K562 (cell line): ENCODE measurements around the gene HOXA13. TPM values are rescaled to one million over a fixed set of nuclear protein-coding genes. Genes with fewer than 3 reads are reported as not detected.

ENCODE experiments used
- ATAC-seq: fragments of 200-7000 bp; cut with Tn5 transposase; 3 replicates; pipeline ENCODE4 v1.9.1; 2020; ENCODE audit warnings: moderate library complexity
- BruUV-seq: library from RNA; stranded (reverse); fragments of 400-500 nt; replicated peaks from 2 replicates; lab custom pipeline; 2021; lab: Mats Ljungman, UMichigan
- CTCF ChIA-PET: fragments of 300-600 bp; formaldehyde crosslinking; extraction: SDS; loops from one replicate; lab custom pipeline; 2021; ENCODE audit warnings: low intra/inter-chr PET ratio; lab: Yijun Ruan, JAX
- POLR2A ChIA-PET: fragments of 300-600, 350-650 bp; sonication (Branson Sonifier 250); formaldehyde crosslinking; extraction: SDS; loops from one replicate; lab custom pipeline; 2021; ENCODE audit warnings: antibody characterized with exemption, inconsistent platforms; lab: Yijun Ruan, JAX
- DNase-seq, 4 experiments: peaks; one replicate each; pipeline versions ENCODE4 v3.0.0 to v3.0.0-alpha.2; 2011 to 2018; ENCODE audit warnings: low spot score in 3 of 4, mixed read lengths in 3 of 4; ENCODE audit errors: extremely low read depth in 1 of 4
- FAIRE-seq: peaks from 2 replicates; lab custom pipeline; 2011; peaks lifted over from hg19 to GRCh38; lab: Jason Lieb, UNC
- H2AFZ ChIP-seq: 2 replicates; pipeline ENCODE4 v1.6.0; 2011; ENCODE audit warnings: low read depth, low read length, control low read depth, inconsistent platforms
- H3K27ac ChIP-seq: fragments of 200-600 bp; 3 replicates; pipeline ENCODE4 v1.8.0; 2011; ENCODE audit warnings: low read depth, mild to moderate bottlenecking, control low read depth, inconsistent platforms, low read length, moderate library complexity, mixed read lengths; ENCODE audit errors: extremely low read depth
- H3K27me3 ChIP-seq, 2 experiments: fragments of 300-600 bp in 1 of 2; 2 replicates in 1 of 2; 3 replicates in 1 of 2; pipeline versions ENCODE4 v1.6.0 to v1.8.0; 2011; ENCODE audit warnings: inconsistent platforms in 2 of 2, low read length in 2 of 2, mild to moderate bottlenecking in 1 of 2, mixed read lengths in 1 of 2, moderate library complexity in 1 of 2; ENCODE audit not compliant: control insufficient read depth in 2 of 2, insufficient read depth in 2 of 2
- H3K36me3 ChIP-seq: fragments of 300-600 bp; 3 replicates; pipeline ENCODE4 v1.8.0; 2011; ENCODE audit warnings: mild to moderate bottlenecking, low read length, inconsistent platforms; ENCODE audit not compliant: control insufficient read depth, insufficient read depth
- H3K4me1 ChIP-seq, 2 experiments: fragments of 200-600 bp in 1 of 2; replicated peaks in 1 of 2; 2 replicates in 1 of 2; 3 replicates in 1 of 2; pipeline versions ENCODE4 v1.5.1 to v1.8.0; 2011; ENCODE audit warnings: inconsistent platforms in 2 of 2, low read length in 2 of 2, mild to moderate bottlenecking in 1 of 2, mixed read lengths in 1 of 2, moderate library complexity in 1 of 2; ENCODE audit not compliant: control insufficient read depth in 2 of 2, insufficient read depth in 2 of 2
- H3K4me2 ChIP-seq: 2 replicates; pipeline ENCODE4 v1.6.1; 2011; ENCODE audit warnings: low read length, control low read depth, inconsistent platforms, mixed read lengths; ENCODE audit not compliant: insufficient read depth
- H3K4me3 ChIP-seq: fragments of 200-600 bp; sonication (generic), shearing (Covaris generic); 2 replicates; pipeline ENCODE4 v1.5.1; 2016; ENCODE audit warnings: control low read depth, inconsistent platforms
- H3K79me2 ChIP-seq: fragments of 200-600 bp; 3 replicates; pipeline ENCODE4 v1.8.0; 2011; ENCODE audit warnings: low read length, inconsistent platforms; ENCODE audit not compliant: control insufficient read depth, insufficient read depth
- H3K9ac ChIP-seq, 2 experiments: 2 replicates each; pipeline versions ENCODE4 v1.6.0 to v1.6.1; 2011; ENCODE audit warnings: low read depth in 2 of 2, low read length in 2 of 2, control low read depth in 1 of 2, inconsistent platforms in 1 of 2, mild to moderate bottlenecking in 1 of 2, mixed read lengths in 1 of 2; ENCODE audit not compliant: insufficient read depth in 1 of 2
- H3K9me1 ChIP-seq: one replicate; pipeline ENCODE4 v1.6.0; 2011; ENCODE audit warnings: inconsistent platforms, mild to moderate bottlenecking, low read length, moderate library complexity; ENCODE audit not compliant: control insufficient read depth, insufficient read depth
- H3K9me3 ChIP-seq: replicated peaks from 2 replicates; pipeline ENCODE4 v1.5.1; 2011; ENCODE audit warnings: low read depth, low read length, inconsistent platforms; ENCODE audit not compliant: control insufficient read depth, insufficient read depth
- H4K20me1 ChIP-seq: replicated peaks from 2 replicates; pipeline ENCODE4 v1.6.1; 2011; ENCODE audit warnings: low read length, inconsistent platforms, mixed read lengths; ENCODE audit not compliant: control insufficient read depth, insufficient read depth
- ARHGAP35 ChIP-seq: fragments of 450-650 bp; IDR thresholded peaks from 2 replicates; pipeline ENCODE4 v1.6.1; 2018; ENCODE audit not compliant: partially characterized antibody
- BACH1 ChIP-seq: fragments of 200-800 bp; sonication (Bioruptor generic); IDR thresholded peaks from 2 replicates; pipeline ENCODE4 v1.6.1; 2016; ENCODE audit warnings: missing genetic modification characterization, missing compliant biosample characterization
- CHD4 ChIP-seq: fragments of 200-600 bp; sonication (generic); IDR thresholded peaks from 3 replicates; pipeline ENCODE4 v1.6.1; 2012; ENCODE audit warnings: low read depth, mild to moderate bottlenecking, mixed read lengths, low read length, inconsistent platforms; ENCODE audit not compliant: insufficient read depth, insufficient replicate concordance, poor library complexity, severe bottlenecking
- CREB5 ChIP-seq: fragments of 250-450 bp; sonication (Bioruptor Pico); IDR thresholded peaks from 2 replicates; pipeline ENCODE4 v1.5.0; 2020; ENCODE audit warnings: mild to moderate bottlenecking
- E2F3 ChIP-seq: fragments of 250-450 bp; sonication (Bioruptor Pico); IDR thresholded peaks from 2 replicates; pipeline ENCODE4 v1.4.0; 2020; ENCODE audit warnings: mild to moderate bottlenecking
- MAFK ChIP-seq: IDR thresholded peaks from 2 replicates; pipeline ENCODE4 v1.6.1; 2011; ENCODE audit warnings: low read length, improper control_type of control experiment
- MEF2D ChIP-seq: conservative IDR thresholded peaks from 2 replicates; pipeline ENCODE4 v1.6.1; 2016; ENCODE audit warnings: low read depth, missing genetic modification characterization, missing compliant biosample characterization
- NCOR1 ChIP-seq: fragments of 450-650 bp; IDR thresholded peaks from 2 replicates; pipeline ENCODE4 v1.6.1; 2016; ENCODE audit warnings: mild to moderate bottlenecking, moderate library complexity
- PHF8 ChIP-seq: fragments of 200-600 bp; sonication (generic); IDR thresholded peaks from 2 replicates; pipeline ENCODE4 v1.6.1; 2012; ENCODE audit warnings: mixed run types, mild to moderate bottlenecking, inconsistent platforms, low read length, moderate library complexity, borderline replicate concordance
- POLR2B ChIP-seq: fragments of 450-650 bp; IDR thresholded peaks from 2 replicates; pipeline ENCODE4 v1.6.1; 2018; ENCODE audit warnings: low read depth; ENCODE audit not compliant: partially characterized antibody
- SNAPC5 ChIP-seq: fragments of 250-450 bp; sonication (Bioruptor Pico); IDR thresholded peaks from 2 replicates; pipeline ENCODE4 v1.8.0; 2021; ENCODE audit warnings: moderate library complexity, mild to moderate bottlenecking, inconsistent platforms
- XRCC4 ChIP-seq: IDR thresholded peaks from one replicate; pipeline ENCODE4 v1.6.1; 2011; ENCODE audit not compliant: insufficient read depth, insufficient read length; ENCODE audit errors: extremely low read depth
- ZKSCAN8 ChIP-seq: fragments of 200-800 bp; sonication (Bioruptor generic); IDR thresholded peaks from 2 replicates; pipeline ENCODE4 v1.6.1; 2016; ENCODE audit warnings: missing genetic modification characterization, missing compliant biosample characterization
- ZNF12 ChIP-seq: sonication (generic); formaldehyde crosslinking; IDR thresholded peaks from 2 replicates; pipeline ENCODE4 v1.4.0; 2020; ENCODE audit warnings: mild to moderate bottlenecking, missing genetic modification reagents
- ZNF507 ChIP-seq: conservative IDR thresholded peaks from 2 replicates; pipeline ENCODE4 v1.6.1; 2017; ENCODE audit warnings: missing genetic modification characterization, missing compliant biosample characterization
- WGBS: fragments of 100-300 bp; shearing (Covaris generic); methylation state at CpG from one replicate; pipeline ENCODE4 v1.1.6; 2016; ENCODE audit warnings: low coverage, mixed read lengths; ENCODE audit not compliant: insufficient coverage; ENCODE audit errors: missing lambda C conversion rate; 5-methylcytosine and 5-hydroxymethylcytosine counted together
- in situ Hi-C: fragments of 300-500 bp; cut with MboI; formaldehyde crosslinking; loops from 4 replicates; pipeline ENCODE4 v1.15.0; 2018; ENCODE audit warnings: inconsistent platforms, mixed read lengths
- intact Hi-C: fragments of 100-400 bp; cut with micrococcal nuclease; formaldehyde crosslinking; loops from 2 replicates; pipeline ENCODE4 v1.14.2; 2022
- polyA plus RNA-seq, 8 experiments: library from polyadenylated mRNA; depleted of rRNA in 4 of 8; stranded (reverse) in 5 of 8; unstranded in 3 of 8; fragments of >200 nt; fragmentation: Nextera tagmentation in 2 of 8; fragmentation: Illumina TruSeq in 1 of 8; extraction: Ambion mirVana in 2 of 8; extraction: Trizol in 1 of 8; gene quantifications; 2 replicates each; pipeline versions ENCODE4 v1.2.1 to v1.2.3, GENCODE V29; 2011 to 2014; ENCODE audit warnings: inconsistent platforms in 1 of 8, missing spikeins in 1 of 8
- total RNA-seq, 7 experiments: library from RNA; depleted of rRNA in 6 of 7; stranded (reverse); fragments of >200 nt in 6 of 7; fragmentation: Illumina TruSeq in 2 of 7; extraction: Trizol in 2 of 7; gene quantifications; 2 replicates each; pipeline versions ENCODE4 v1.2.1 to v1.2.3, GENCODE V29; 2011 to 2021; ENCODE audit warnings: low replicate concordance in 1 of 7

HOXA13 gene
- total and polyA plus RNA-seq, 9 of the 15 experiments (the other 6 are each of a cell fraction or from before 2014, with no cell fraction given), result not detected

GRCh38 chr7:27165996-27166530, 33.8 kb downstream of the HOXA13 start:
- WGBS, result 49% methylated on average over 23 of the region's 46 CpGs
- Histone ChIP-seq H3K9me1 (no peaks in the 10 kb centered on the region), H3K36me3 (no peaks in the 10 kb centered on the region), H4K20me1 (no peaks in the 10 kb centered on the region), H3K4me2 (no peak overlapping the region), H3K27me3 (peaks cover 38 to 70% of the 10 kb centered on the region in 2 experiments), H3K4me3 (no peak overlapping the region), H3K9ac (no peak overlapping the region), H2AFZ (no peak overlapping the region), H3K27ac (no peak overlapping the region), H3K9me3 (no peaks in the 10 kb centered on the region), H3K79me2 (no peaks in the 10 kb centered on the region), H3K4me1 (peaks cover 0 to 15% of the 10 kb centered on the region in 2 experiments; a peak in 2 of 5 replicates)
- CTCF ChIA-PET, result interaction anchor here (0.6 to 0.7 kb wide), 2 partner anchors 16 to 1273 kb away, joined by 3 read pairs; no protein-coding TSS in a partner anchor
- ATAC-seq (no peak), DNase-seq (no peak), FAIRE-seq (no peak)
- TF ChIP-seq ZNF507 (tag), result no peak
- TF ChIP-seq ARHGAP35, result no peak
- no peak for TF ChIP-seq ZKSCAN8 (CRISPR knock-in tag)
- TF ChIP-seq POLR2B, result no peak
- TF ChIP-seq XRCC4, result no peak
- TF ChIP-seq BACH1 (tag), result no peak
- TF ChIP-seq PHF8, result no peak
- no peak for TF ChIP-seq MAFK
- TF ChIP-seq ZNF12 (CRISPR knock-in tag), result no peak
- no peak for TF ChIP-seq E2F3
- no peak for TF ChIP-seq CREB5
- TF ChIP-seq MEF2D (tag), result no peak
- TF ChIP-seq SNAPC5 (CRISPR knock-in tag), result no peak
- TF ChIP-seq NCOR1, result no peak
- no peak for TF ChIP-seq CHD4
- intact Hi-C loops, result no loop called here
- in situ Hi-C loops, result loop anchor here (5.0 to 25.0 kb wide), 4 partner anchors 654 to 1279 kb away; no protein-coding TSS in a partner anchor
- POLR2A ChIA-PET, result no interaction called here
- no TSS peak for BruUV-seq
